Tibial artery (tissue), 4 donors: Measurements from ENCODE around the gene SH3RF3.

ENCODE experiments used
- DNase-seq, 2 donors: peaks; one replicate each; pipeline ENCODE4 v3.0.0-alpha.2; 2019
- H3K27ac ChIP-seq, 2 donors: fragments of 200-600 bp; sonication (generic) in 1 of 2; 1 replicate in 1 of 2; 2 replicates in 1 of 2; pipeline ENCODE4 v1.5.1; 2018 to 2019; ENCODE audit warnings: mild to moderate bottlenecking in 1 of 2
- H3K27me3 ChIP-seq, 2 donors: fragments of 200-600 bp; sonication (generic) in 1 of 2; one replicate each; pipeline versions ENCODE4 v1.5.1 to v1.6.0; 2016 to 2019
- H3K36me3 ChIP-seq, 3 donors: fragments of 200-600 bp; sonication (generic) in 2 of 3; one replicate each; pipeline ENCODE4 v1.5.1; 2016 to 2019; ENCODE audit warnings: mild to moderate bottlenecking in 2 of 3
- H3K4me1 ChIP-seq, 4 donors: fragments of 200-600 bp; sonication (generic) in 2 of 4; 1 replicate in 3 of 4; 2 replicates in 1 of 4; pipeline ENCODE4 v1.5.1; 2016 to 2019
- H3K4me3 ChIP-seq, 2 donors: fragments of 200-600 bp; sonication (generic) in 1 of 2; 1 replicate in 1 of 2; 2 replicates in 1 of 2; pipeline ENCODE4 v1.5.1; 2018 to 2019; ENCODE audit warnings: mild to moderate bottlenecking in 2 of 2
- H3K9me3 ChIP-seq, 3 donors: fragments of 200-600 bp; sonication (generic) in 1 of 3; one replicate each; pipeline ENCODE4 v1.5.1; 2016 to 2019
- CTCF ChIP-seq, 2 experiments: fragments of 200-600 bp in 1 of 2; fragments of 450-650 bp in 1 of 2; IDR thresholded peaks; one replicate each; pipeline ENCODE4 v1.5.1; 2017 to 2019; ENCODE audit warnings: antibody characterized with exemption in 2 of 2, mild to moderate bottlenecking in 1 of 2, moderate library complexity in 1 of 2
- intact Hi-C: fragments of 100-400 bp; cut with DNase I; formaldehyde crosslinking; loops from one replicate; pipeline ENCODE4 v1.15.0; 2023; ENCODE audit warnings: low total_unique reads

Gene SH3RF3

DNA sequence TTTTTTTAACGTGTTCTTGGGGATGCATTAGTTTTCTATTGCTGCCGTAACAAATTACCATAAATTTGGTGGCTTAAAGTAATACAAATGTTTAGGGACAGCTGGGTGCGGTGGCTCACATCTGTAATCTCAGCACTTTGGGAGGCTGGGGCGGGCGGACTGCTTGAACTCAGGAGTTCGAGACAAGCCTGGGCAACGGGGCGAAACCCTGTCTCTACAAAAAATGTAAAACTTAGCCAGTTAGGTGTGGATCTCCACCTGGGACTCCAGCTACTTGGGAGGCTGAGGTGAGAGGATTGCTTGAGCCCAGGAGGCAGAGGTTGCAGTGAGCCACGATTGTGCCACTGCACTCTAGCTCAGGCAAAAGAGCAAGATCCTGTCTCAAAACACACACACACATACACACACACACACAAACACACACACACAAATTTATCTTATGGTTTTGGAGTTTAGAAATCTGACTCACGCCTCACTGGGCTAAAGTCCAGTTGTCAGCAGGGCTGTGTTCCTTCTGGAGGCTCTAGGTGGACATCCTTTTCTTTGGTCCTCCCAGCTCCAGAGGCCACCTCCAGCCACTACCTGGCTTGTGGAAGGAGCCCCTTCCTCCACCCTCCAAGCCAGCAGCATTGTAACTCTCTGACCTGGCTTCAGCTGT, 408.7 kb downstream of the SH3RF3 start:
- intact Hi-C loops, result no loop called here
- H3K27me3 ChIP-seq, result no peaks in the 10 kb centered on the region
- no peak overlapping the region for H3K27ac ChIP-seq
- peaks cover 0 to 5% (median 0%) of the 10 kb centered on the region in 3 donors for H3K36me3 ChIP-seq
- DNase-seq, result no peak
- no peak overlapping the region for H3K4me3 ChIP-seq
- TF ChIP-seq CTCF (IDR thresholded peaks at IDR 0.05), result no peak
- H3K9me3 ChIP-seq, result no peaks in the 10 kb centered on the region
- H3K4me1 ChIP-seq, result peaks cover 0 to 6% (median 0%) of the 10 kb centered on the region in 4 donors

DNA sequence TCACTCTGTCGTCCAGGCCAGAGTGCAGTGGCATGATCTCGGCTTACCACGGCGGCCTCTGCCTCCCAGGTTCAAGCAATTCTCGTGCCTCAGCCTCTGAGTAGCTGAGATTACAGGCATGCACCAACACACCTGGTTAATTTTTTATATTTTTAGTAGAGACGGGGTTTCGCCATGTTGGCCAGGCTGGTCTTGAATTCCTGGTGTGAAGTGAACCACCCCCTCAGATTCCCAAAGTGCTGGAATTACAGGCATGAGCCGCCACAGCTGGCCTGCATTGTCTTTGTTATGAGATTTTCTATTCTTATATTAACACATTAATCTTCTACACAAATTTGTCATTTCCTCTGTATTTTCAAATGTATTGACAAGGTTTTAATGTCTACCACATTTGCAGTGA, 409.5 kb downstream of the SH3RF3 start:
- Histone ChIP-seq H3K27me3 (no peaks in the 10 kb centered on the region), H3K27ac (no peak overlapping the region), H3K9me3 (no peaks in the 10 kb centered on the region), H3K36me3 (peaks cover 0 to 8% (median 0%) of the 10 kb centered on the region in 3 donors), H3K4me3 (no peak overlapping the region), H3K4me1 (peaks cover 0 to 6% (median 0%) of the 10 kb centered on the region in 4 donors)
- no peak for TF ChIP-seq CTCF (IDR thresholded peaks at IDR 0.05)
- intact Hi-C loops, result no loop called here
- DNase-seq, result no peak

GRCh38 chr2:109542384-109542783, 413.4 kb downstream of the SH3RF3 start:
- no peak overlapping the region for H3K27ac ChIP-seq
- no peak for DNase-seq
- no peaks in the 10 kb centered on the region for H3K9me3 ChIP-seq
- no peak for TF ChIP-seq CTCF (IDR thresholded peaks at IDR 0.05)
- H3K36me3 ChIP-seq, result peaks cover 4 to 16% (median 10%) of the 10 kb centered on the region in 3 donors
- no peak overlapping the region for H3K4me3 ChIP-seq
- peaks cover 0 to 7% (median 0%) of the 10 kb centered on the region in 4 donors for H3K4me1 ChIP-seq
- intact Hi-C loops, result no loop called here
- H3K27me3 ChIP-seq, result no peaks in the 10 kb centered on the region

DNA sequence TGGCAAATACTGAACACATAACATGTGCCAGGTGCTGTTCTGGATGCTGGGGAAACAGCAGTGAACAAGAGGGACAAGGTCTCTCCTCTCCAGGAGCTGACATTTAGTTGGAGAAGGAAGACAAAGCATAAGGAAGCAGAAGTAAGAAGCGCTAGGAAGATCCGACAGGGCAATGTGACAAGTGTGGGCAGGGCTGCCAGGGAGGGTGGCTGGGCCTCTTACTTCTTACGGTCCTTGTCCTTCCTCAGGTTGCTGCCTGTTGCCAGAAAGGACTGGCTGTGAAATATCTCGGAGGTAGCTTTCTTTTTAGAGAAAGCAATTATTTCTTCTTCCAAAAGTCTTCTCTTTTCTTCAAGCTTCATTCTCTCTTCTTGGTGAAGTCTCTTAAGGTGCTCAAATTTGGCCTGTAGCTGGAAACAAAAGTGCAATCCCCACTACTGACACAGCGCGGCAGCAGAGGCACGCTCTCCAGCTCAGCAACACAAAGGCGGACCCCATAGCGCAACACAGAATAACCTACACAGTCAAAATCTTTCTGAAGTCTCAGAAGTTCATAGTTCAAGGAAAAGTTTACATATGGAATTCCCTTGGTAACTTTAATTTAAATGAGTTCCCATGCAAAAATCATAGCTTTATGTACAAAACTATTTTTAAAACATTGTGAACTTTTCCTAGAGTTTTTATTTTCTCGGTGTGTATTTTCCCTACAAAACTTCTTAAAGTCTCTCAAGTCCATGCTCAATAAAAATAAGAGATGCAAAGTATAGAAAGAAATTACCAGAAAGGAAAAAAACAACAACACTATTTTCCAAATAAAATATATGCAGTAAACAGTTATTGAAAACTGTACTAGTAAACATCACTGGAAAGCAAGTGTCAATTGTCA, 417.1 kb downstream of the SH3RF3 start:
- H3K4me3 ChIP-seq, result no peak overlapping the region
- H3K27me3 ChIP-seq, result no peaks in the 10 kb centered on the region
- intact Hi-C loops, result no loop called here
- DNase-seq, result peak; percentile 62 to 83
- H3K9me3 ChIP-seq, result no peaks in the 10 kb centered on the region
- peak; percentile 92 to 97 for TF ChIP-seq CTCF (IDR thresholded peaks at IDR 0.05)
- H3K27ac ChIP-seq, result no peak overlapping the region
- H3K4me1 ChIP-seq, result peaks cover 0 to 7% (median 0%) of the 10 kb centered on the region in 4 donors
- peaks cover 4 to 16% (median 10%) of the 10 kb centered on the region in 3 donors for H3K36me3 ChIP-seq

DNA sequence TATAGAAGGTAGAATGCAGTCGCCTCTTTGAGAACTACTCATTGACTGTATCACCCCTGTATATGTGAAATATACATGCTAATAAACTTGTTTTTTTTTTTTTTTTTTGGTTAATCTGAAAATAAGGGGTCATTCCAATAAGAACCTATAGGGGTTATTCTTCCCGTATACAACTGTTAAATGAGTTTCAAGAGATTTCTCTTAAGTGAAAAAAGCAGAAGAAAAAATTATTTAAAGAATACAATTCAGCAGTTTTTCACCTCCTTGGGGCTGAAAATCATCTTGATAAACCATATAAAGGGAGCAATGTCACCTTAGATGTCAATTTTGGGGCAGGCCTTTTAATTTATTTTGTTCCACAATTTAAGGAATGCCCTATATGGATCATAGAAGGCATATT, 418.3 kb downstream of the SH3RF3 start:
- no peak for DNase-seq
- Histone ChIP-seq H3K9me3 (no peaks in the 10 kb centered on the region), H3K4me1 (peaks cover 0 to 7% (median 0%) of the 10 kb centered on the region in 4 donors), H3K27ac (no peak overlapping the region), H3K36me3 (peaks cover 11 to 18% (median 16%) of the 10 kb centered on the region in 3 donors), H3K27me3 (no peaks in the 10 kb centered on the region), H3K4me3 (no peak overlapping the region)
- intact Hi-C loops, result no loop called here
- TF ChIP-seq CTCF (IDR thresholded peaks at IDR 0.05), result no peak
